ENCODE measurements around the gene RBM25. TPM values are rescaled to one million over a fixed set of nuclear protein-coding genes. Genes with fewer than 3 reads are reported as not detected.
A peak's percentile ranks its signal among the peaks of the same experiment; 100 is the strongest.

The RBM25 gene
- total and polyA plus RNA-seq, 7 experiments from 2014 or later = 43.0 to 168 (median 130) TPM

GRCh38 chr14:73145371-73145770 is 87.0 kb downstream of the RBM25 start:
- H3K4me3 ChIP-seq (ENCODE audit: low read length) = no peak overlapping the region
- no peak for DNase-seq
- Mint-ChIP-seq H3K4me3 (no peak overlapping the region), H3K27ac (peak overlapping the region in 2 of 9 donors; percentile 16 to 47), H3K36me3 (peaks cover 0 to 25% (median 10%) of the 10 kb centered on the region in 5 donors), H3K4me1 (peaks cover 28 to 46% (median 43%) of the 10 kb centered on the region in 7 donors), H3K9me3 (no peaks in the 10 kb centered on the region), H3K27me3 (no peaks in the 10 kb centered on the region)
- H3K9me3 ChIP-seq (ENCODE audit: control insufficient read depth in 2 of 3, low read length in 3 of 3) = no peaks in the 10 kb centered on the region
- ChIA-PET CTCF (no interaction called here), POLR2A (no interaction called here)
- no peak for ATAC-seq
- peaks cover 0 to 7% of the 10 kb centered on the region in 2 donors for H3K4me1 ChIP-seq (ENCODE audit: control insufficient read depth in 2 of 2, insufficient read depth in 2 of 2, low read length in 2 of 2)
- H3K27me3 ChIP-seq (ENCODE audit: control insufficient read depth in 2 of 2, insufficient read depth in 2 of 2, low read length in 2 of 2) = no peaks in the 10 kb centered on the region
- no peak overlapping the region for H3K27ac ChIP-seq (ENCODE audit: low read depth, low read length)
- intact Hi-C loops (cut with micrococcal nuclease) = no loop called here
- peaks cover 0 to 26% (median 8%) of the 10 kb centered on the region in 3 experiments for H3K36me3 ChIP-seq (ENCODE audit: control insufficient read depth in 2 of 3, insufficient read depth in 3 of 3, low read length in 3 of 3)

DNA sequence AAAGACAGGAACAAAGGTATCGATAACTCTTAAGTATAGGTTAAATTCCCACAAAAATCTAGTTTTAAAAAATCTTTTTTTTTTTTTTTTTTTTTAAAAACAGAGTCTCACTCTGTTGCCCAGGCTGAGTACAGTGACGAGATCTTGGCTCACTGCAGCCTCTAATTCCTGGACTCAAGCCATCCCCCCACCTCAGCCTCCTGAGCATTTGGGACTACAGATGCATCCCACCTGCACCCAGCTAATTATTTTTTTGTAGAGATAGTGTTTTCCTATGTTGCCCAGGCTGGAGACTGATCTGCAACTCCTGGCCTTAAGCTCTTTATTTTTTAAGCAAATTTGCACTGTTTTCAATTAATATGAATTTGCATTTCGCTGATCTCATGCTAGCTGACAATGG is 87.8 kb downstream of the RBM25 start:
- CTCF ChIA-PET = interaction anchor here (0.6 to 0.7 kb wide), 2 partner anchors 25 to 175 kb away, joined by 3 to 9 read pairs; no protein-coding TSS in a partner anchor
- Mint-ChIP-seq H3K4me1 (peaks cover 20 to 38% (median 35%) of the 10 kb centered on the region in 7 donors), H3K9me3 (no peaks in the 10 kb centered on the region), H3K27me3 (no peaks in the 10 kb centered on the region), H3K27ac (peak overlapping the region in 3 of 9 donors; percentile 17 to 77 (median 72)), H3K36me3 (peaks cover 0 to 22% (median 6%) of the 10 kb centered on the region in 5 donors), H3K4me3 (no peak overlapping the region)
- no peak for DNase-seq
- Histone ChIP-seq H3K27me3 (ENCODE audit: control insufficient read depth in 2 of 2, insufficient read depth in 2 of 2, low read length in 2 of 2) (no peaks in the 10 kb centered on the region), H3K27ac (ENCODE audit: low read depth, low read length) (no peak overlapping the region), H3K36me3 (ENCODE audit: control insufficient read depth in 2 of 3, insufficient read depth in 3 of 3, low read length in 3 of 3) (peaks cover 0 to 26% (median 8%) of the 10 kb centered on the region in 3 experiments), H3K9me3 (ENCODE audit: control insufficient read depth in 2 of 3, low read length in 3 of 3) (no peaks in the 10 kb centered on the region), H3K4me3 (ENCODE audit: low read length) (no peak overlapping the region), H3K4me1 (ENCODE audit: control insufficient read depth in 2 of 2, insufficient read depth in 2 of 2, low read length in 2 of 2) (peaks cover 0 to under 1% of the 10 kb centered on the region in 2 donors)
- intact Hi-C loops (cut with micrococcal nuclease) = no loop called here
- POLR2A ChIA-PET = no interaction called here
- ATAC-seq = no peak

DNA sequence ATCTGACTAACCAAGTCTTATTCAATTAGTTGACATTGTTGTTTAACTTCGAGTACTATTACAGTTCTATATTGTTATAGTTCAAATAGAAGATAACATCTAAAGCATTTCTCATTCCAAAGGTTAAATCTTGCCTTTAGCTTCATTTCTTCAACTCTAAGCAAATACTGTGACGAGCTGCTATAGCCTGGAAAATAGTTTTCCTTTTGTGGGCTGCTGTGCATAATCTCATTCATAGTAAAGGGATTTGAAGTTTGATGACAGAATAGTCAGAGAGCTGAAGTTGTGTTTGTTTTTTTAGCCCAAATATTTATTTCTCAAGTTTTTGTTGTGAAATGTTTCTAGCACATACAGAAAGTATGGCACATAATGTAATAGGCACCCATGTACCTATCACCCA is 91.4 kb downstream of the RBM25 start:
- ChIA-PET POLR2A (interaction anchor here (0.6 to 1.6 kb wide), 2 partner anchors 13 to 46 kb away, joined by 4 to 5 read pairs; no protein-coding TSS in a partner anchor), CTCF (no interaction called here)
- Mint-ChIP-seq H3K27me3 (no peaks in the 10 kb centered on the region), H3K27ac (peak overlapping the region in 1 of 9 donors; percentile 26), H3K9me3 (no peaks in the 10 kb centered on the region), H3K4me3 (no peak overlapping the region), H3K4me1 (peaks cover 0 to 17% (median 14%) of the 10 kb centered on the region in 7 donors), H3K36me3 (peaks cover 0 to 35% (median 9%) of the 10 kb centered on the region in 5 donors)
- Histone ChIP-seq H3K36me3 (ENCODE audit: control insufficient read depth in 2 of 3, insufficient read depth in 3 of 3, low read length in 3 of 3) (peaks cover 0 to 46% (median 11%) of the 10 kb centered on the region in 3 experiments), H3K4me1 (ENCODE audit: control insufficient read depth in 2 of 2, insufficient read depth in 2 of 2, low read length in 2 of 2) (no peaks in the 10 kb centered on the region), H3K27me3 (ENCODE audit: control insufficient read depth in 2 of 2, insufficient read depth in 2 of 2, low read length in 2 of 2) (no peaks in the 10 kb centered on the region), H3K27ac (ENCODE audit: low read depth, low read length) (no peak overlapping the region), H3K4me3 (ENCODE audit: low read length) (no peak overlapping the region), H3K9me3 (ENCODE audit: control insufficient read depth in 2 of 3, low read length in 3 of 3) (no peaks in the 10 kb centered on the region)
- no peak for ATAC-seq
- no peak for DNase-seq
- intact Hi-C loops (cut with micrococcal nuclease) = no loop called here

DNA sequence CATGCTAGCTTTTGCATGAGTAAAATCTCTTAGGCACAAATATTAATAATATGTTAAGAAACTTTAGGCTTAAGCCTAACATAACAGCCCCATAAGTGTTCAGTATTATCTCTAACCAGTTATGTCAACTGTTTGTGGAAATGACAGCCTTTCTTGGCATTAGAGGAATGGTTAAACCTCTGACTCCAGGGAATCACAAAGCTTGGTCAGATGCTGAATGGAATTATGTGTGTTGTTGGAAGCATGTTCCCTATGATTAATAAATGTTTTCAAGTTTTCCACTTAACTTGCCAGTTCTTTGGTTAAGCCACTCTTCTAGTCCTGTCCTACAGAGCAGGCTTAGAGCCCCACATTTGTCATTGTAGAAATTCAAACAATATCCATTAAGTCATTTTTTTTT is 94.9 kb downstream of the RBM25 start:
- Mint-ChIP-seq H3K27me3 (no peaks in the 10 kb centered on the region), H3K36me3 (peaks cover 2 to 47% (median 20%) of the 10 kb centered on the region in 5 donors), H3K4me1 (no peaks in the 10 kb centered on the region), H3K4me3 (no peak overlapping the region), H3K9me3 (no peaks in the 10 kb centered on the region), H3K27ac (no peak overlapping the region)
- ChIA-PET POLR2A (no interaction called here), CTCF (interaction anchor here (0.7 kb wide), 1 partner anchor 102 kb away, joined by 5 read pairs; no protein-coding TSS in a partner anchor)
- no peaks in the 10 kb centered on the region for H3K9me3 ChIP-seq (ENCODE audit: control insufficient read depth in 2 of 3, low read length in 3 of 3)
- H3K4me3 ChIP-seq (ENCODE audit: low read length) = no peak overlapping the region
- no peaks in the 10 kb centered on the region for H3K4me1 ChIP-seq (ENCODE audit: control insufficient read depth in 2 of 2, insufficient read depth in 2 of 2, low read length in 2 of 2)
- intact Hi-C loops (cut with micrococcal nuclease) = no loop called here
- no peak overlapping the region for H3K27ac ChIP-seq (ENCODE audit: low read depth, low read length)
- peaks cover 0 to 52% (median 8%) of the 10 kb centered on the region in 3 experiments for H3K36me3 ChIP-seq (ENCODE audit: control insufficient read depth in 2 of 3, insufficient read depth in 3 of 3, low read length in 3 of 3)
- no peak for DNase-seq
- H3K27me3 ChIP-seq (ENCODE audit: control insufficient read depth in 2 of 2, insufficient read depth in 2 of 2, low read length in 2 of 2) = no peaks in the 10 kb centered on the region
- no peak for ATAC-seq

- intact Hi-C loops (cut with micrococcal nuclease) = no loop called here
- no peaks in the 10 kb centered on the region for H3K9me3 ChIP-seq (ENCODE audit: control insufficient read depth in 2 of 3, low read length in 3 of 3)
- H3K27me3 ChIP-seq (ENCODE audit: control insufficient read depth in 2 of 2, insufficient read depth in 2 of 2, low read length in 2 of 2) = no peaks in the 10 kb centered on the region
- Mint-ChIP-seq H3K4me1 (peaks cover 0 to 8% (median 0%) of the 10 kb centered on the region in 7 donors), H3K9me3 (peaks cover 0 to 2% (median 0%) of the 10 kb centered on the region in 11 donors), H3K27ac (no peak overlapping the region), H3K36me3 (peaks cover 8 to 61% (median 38%) of the 10 kb centered on the region in 5 donors), H3K4me3 (no peak overlapping the region), H3K27me3 (no peaks in the 10 kb centered on the region)
- no peaks in the 10 kb centered on the region for H3K4me1 ChIP-seq (ENCODE audit: control insufficient read depth in 2 of 2, insufficient read depth in 2 of 2, low read length in 2 of 2)
- ATAC-seq (no peak), DNase-seq (no peak)
- no peak overlapping the region for H3K27ac ChIP-seq (ENCODE audit: low read depth, low read length)
- H3K36me3 ChIP-seq (ENCODE audit: control insufficient read depth in 2 of 3, insufficient read depth in 3 of 3, low read length in 3 of 3) = peaks cover 0 to 59% (median 12%) of the 10 kb centered on the region in 3 experiments
- ChIA-PET CTCF (no interaction called here), POLR2A (no interaction called here)
- no peak overlapping the region for H3K4me3 ChIP-seq (ENCODE audit: low read length)
Measured at GRCh38 chr14:73162251-73162650, 103.9 kb downstream of the RBM25 start.

GRCh38 chr14:73166399-73166798 is 108.1 kb downstream of the RBM25 start:
- H3K36me3 ChIP-seq (ENCODE audit: control insufficient read depth in 2 of 3, insufficient read depth in 3 of 3, low read length in 3 of 3) = peaks cover 8 to 50% (median 12%) of the 10 kb centered on the region in 3 experiments
- peaks cover 0 to 9% (median 0%) of the 10 kb centered on the region in 7 donors for H3K4me1 Mint-ChIP-seq
- POLR2A ChIA-PET = no interaction called here

DNA sequence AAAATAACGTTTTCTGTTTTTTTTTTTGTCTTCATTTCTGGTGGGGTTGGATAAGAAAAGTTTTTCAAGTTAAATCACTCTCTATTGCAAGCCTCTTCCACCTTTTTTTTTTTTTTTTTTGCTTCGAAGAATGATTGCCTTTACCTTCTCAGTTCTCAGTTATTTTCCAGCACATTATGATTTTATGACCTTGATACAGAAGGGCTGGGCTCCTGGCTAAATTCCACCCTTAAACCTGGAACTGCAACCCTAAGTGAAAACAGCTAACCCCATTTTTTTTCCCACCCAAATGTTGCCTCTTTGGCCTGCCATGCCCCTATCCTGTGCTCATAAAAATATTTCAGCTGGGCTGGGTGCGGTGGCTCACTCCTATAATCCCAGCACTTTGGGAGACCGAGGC is 109.4 kb downstream of the RBM25 start:
- peaks cover 24 to 64% (median 37%) of the 10 kb centered on the region in 5 donors for H3K36me3 Mint-ChIP-seq
- Histone ChIP-seq H3K27me3 (ENCODE audit: control insufficient read depth in 2 of 2, insufficient read depth in 2 of 2, low read length in 2 of 2) (no peaks in the 10 kb centered on the region), H3K27ac (ENCODE audit: low read depth, low read length) (no peak overlapping the region), H3K36me3 (ENCODE audit: control insufficient read depth in 2 of 3, insufficient read depth in 3 of 3, low read length in 3 of 3) (peaks cover 7 to 54% (median 8%) of the 10 kb centered on the region in 3 experiments), H3K9me3 (ENCODE audit: control insufficient read depth in 2 of 3, low read length in 3 of 3) (no peaks in the 10 kb centered on the region), H3K4me3 (ENCODE audit: low read length) (no peak overlapping the region), H3K4me1 (ENCODE audit: control insufficient read depth in 2 of 2, insufficient read depth in 2 of 2, low read length in 2 of 2) (no peaks in the 10 kb centered on the region)
- no peak for DNase-seq
- H3K4me3 Mint-ChIP-seq = no peak overlapping the region
- no peaks in the 10 kb centered on the region for H3K27me3 Mint-ChIP-seq
- no peaks in the 10 kb centered on the region for H3K9me3 Mint-ChIP-seq
- ChIA-PET CTCF (no interaction called here), POLR2A (interaction anchor here (1.4 kb wide), 1 partner anchor 31 kb away, joined by 4 read pairs; the partner anchor contains the start of gene PSEN1)
- H3K27ac Mint-ChIP-seq = peak overlapping the region in 1 of 9 donors; percentile 47
- no peak for ATAC-seq
- intact Hi-C loops (cut with micrococcal nuclease) = no loop called here
- peaks cover 0 to 9% (median 0%) of the 10 kb centered on the region in 7 donors for H3K4me1 Mint-ChIP-seq

More at GRCh38 chr14:73166399-73166798, 108.1 kb downstream of the RBM25 start:
- H3K27me3 ChIP-seq (ENCODE audit: control insufficient read depth in 2 of 2, insufficient read depth in 2 of 2, low read length in 2 of 2) = no peaks in the 10 kb centered on the region
- Mint-ChIP-seq H3K4me3 (no peak overlapping the region), H3K36me3 (peaks cover 24 to 63% (median 36%) of the 10 kb centered on the region in 5 donors), H3K9me3 (no peaks in the 10 kb centered on the region), H3K27ac (peak overlapping the region in 1 of 9 donors; percentile 17), H3K27me3 (no peaks in the 10 kb centered on the region)
- intact Hi-C loops (cut with micrococcal nuclease) = no loop called here
- CTCF ChIA-PET = no interaction called here
- ATAC-seq (no peak), DNase-seq (no peak)
- no peak overlapping the region for H3K4me3 ChIP-seq (ENCODE audit: low read length)
- no peaks in the 10 kb centered on the region for H3K4me1 ChIP-seq (ENCODE audit: control insufficient read depth in 2 of 2, insufficient read depth in 2 of 2, low read length in 2 of 2)
- no peaks in the 10 kb centered on the region for H3K9me3 ChIP-seq (ENCODE audit: control insufficient read depth in 2 of 3, low read length in 3 of 3)
- no peak overlapping the region for H3K27ac ChIP-seq (ENCODE audit: low read depth, low read length)

All from naive thymus-derived CD4-positive, alpha-beta T cell (primary cell).